HepG2 (cell line): ENCODE results near the gene TXNDC12. TPM values are rescaled to one million over a fixed set of nuclear protein-coding genes. Genes with fewer than 3 reads are reported as not detected.

Experiments
- FOXK1 ChIP-seq: sonication (generic); formaldehyde crosslinking; IDR thresholded peaks from 2 replicates; pipeline ENCODE4 v1.4.0; 2020; ENCODE audit warnings: low read depth, missing genetic modification reagents, borderline replicate concordance
- HNF4A ChIP-seq: sonication (generic); formaldehyde crosslinking; IDR thresholded peaks from 2 replicates; pipeline ENCODE4 v1.4.0; 2020; ENCODE audit warnings: missing genetic modification reagents
- KLF15 ChIP-seq: sonication (generic); formaldehyde crosslinking; IDR thresholded peaks from 2 replicates; pipeline ENCODE4 v1.8.1; 2023; ENCODE audit warnings: borderline replicate concordance, mild to moderate bottlenecking, inconsistent platforms, missing genetic modification reagents, mixed read lengths
- KLF16 ChIP-seq, 2 experiments: sonication (generic) in 1 of 2; formaldehyde crosslinking in 1 of 2; IDR thresholded peaks; 2 replicates each; pipeline versions ENCODE4 v1.6.1 to v1.8.0; 2016 to 2023; ENCODE audit warnings: missing genetic modification reagents in 2 of 2, missing compliant biosample characterization in 1 of 2
- SKI ChIP-seq: fragments of 450-650 bp; IDR thresholded peaks from one replicate; pipeline ENCODE4 v1.6.1; 2018; ENCODE audit warnings: mild to moderate bottlenecking; ENCODE audit not compliant: partially characterized antibody
- SRY ChIP-seq: sonication (generic); formaldehyde crosslinking; IDR thresholded peaks from 2 replicates; pipeline ENCODE4 v1.8.0; 2022; ENCODE audit warnings: mild to moderate bottlenecking, missing genetic modification reagents
- TEAD3 ChIP-seq: optimal IDR thresholded peaks from 2 replicates; pipeline ENCODE3; 2016; ENCODE audit warnings: borderline replicate concordance
- ZNF124 ChIP-seq: sonication (generic); formaldehyde crosslinking; IDR thresholded peaks from 2 replicates; pipeline ENCODE4 v1.4.0; 2020; ENCODE audit warnings: missing genetic modification reagents
- ZNF552 ChIP-seq: sonication (generic); formaldehyde crosslinking; IDR thresholded peaks from 2 replicates; pipeline ENCODE4 v1.9.0; 2022; ENCODE audit warnings: missing genetic modification reagents, mild to moderate bottlenecking, borderline replicate concordance
- polyA plus RNA-seq, 8 experiments: library from polyadenylated mRNA; depleted of rRNA in 3 of 8; stranded (reverse) in 7 of 8; unstranded in 1 of 8; fragments of >200 nt; fragmentation: Illumina TruSeq in 4 of 8; extraction: Trizol in 4 of 8; gene quantifications; 2 replicates each; pipeline versions ENCODE4 v1.2.1 to v1.2.3, GENCODE V29; 2011 to 2016; ENCODE audit warnings: low read depth in 4 of 8, missing spikeins in 1 of 8, mixed read lengths in 1 of 8; ENCODE audit not compliant: insufficient read depth in 1 of 8
- total RNA-seq, 5 experiments: library from RNA; depleted of rRNA; stranded (reverse); fragments of >200 nt; fragmentation: Illumina TruSeq; extraction: Trizol; gene quantifications; 2 replicates each; pipeline ENCODE4 v1.2.3, GENCODE V29; 2016; ENCODE audit warnings: low read depth in 1 of 5
- TF ChIP-seq, protein P1 (sequence below): sonication (generic); formaldehyde crosslinking; IDR thresholded peaks from 2 replicates; pipeline ENCODE4 v1.4.0; 2020; ENCODE audit warnings: missing genetic modification reagents, borderline replicate concordance
- TF ChIP-seq, protein P2 (sequence below): sonication (generic); formaldehyde crosslinking; IDR thresholded peaks from 2 replicates; pipeline ENCODE4 v1.4.0; 2020; ENCODE audit warnings: missing genetic modification reagents
- TF ChIP-seq, protein P3 (sequence below): sonication (generic); formaldehyde crosslinking; IDR thresholded peaks from 2 replicates; pipeline ENCODE4 v1.5.1; 2020; ENCODE audit warnings: missing genetic modification reagents, mild to moderate bottlenecking, borderline replicate concordance
- TF ChIP-seq, protein P4 (sequence below): sonication (generic); formaldehyde crosslinking; IDR thresholded peaks from 2 replicates; pipeline ENCODE4 v1.4.0; 2020; ENCODE audit warnings: mild to moderate bottlenecking, missing genetic modification reagents

TXNDC12 gene
- total and polyA plus RNA-seq, 2 of the 13 experiments (the other 11 are each of a cell fraction or from before 2014, with no cell fraction given): 65.6 to 67.2 TPM

DNA sequence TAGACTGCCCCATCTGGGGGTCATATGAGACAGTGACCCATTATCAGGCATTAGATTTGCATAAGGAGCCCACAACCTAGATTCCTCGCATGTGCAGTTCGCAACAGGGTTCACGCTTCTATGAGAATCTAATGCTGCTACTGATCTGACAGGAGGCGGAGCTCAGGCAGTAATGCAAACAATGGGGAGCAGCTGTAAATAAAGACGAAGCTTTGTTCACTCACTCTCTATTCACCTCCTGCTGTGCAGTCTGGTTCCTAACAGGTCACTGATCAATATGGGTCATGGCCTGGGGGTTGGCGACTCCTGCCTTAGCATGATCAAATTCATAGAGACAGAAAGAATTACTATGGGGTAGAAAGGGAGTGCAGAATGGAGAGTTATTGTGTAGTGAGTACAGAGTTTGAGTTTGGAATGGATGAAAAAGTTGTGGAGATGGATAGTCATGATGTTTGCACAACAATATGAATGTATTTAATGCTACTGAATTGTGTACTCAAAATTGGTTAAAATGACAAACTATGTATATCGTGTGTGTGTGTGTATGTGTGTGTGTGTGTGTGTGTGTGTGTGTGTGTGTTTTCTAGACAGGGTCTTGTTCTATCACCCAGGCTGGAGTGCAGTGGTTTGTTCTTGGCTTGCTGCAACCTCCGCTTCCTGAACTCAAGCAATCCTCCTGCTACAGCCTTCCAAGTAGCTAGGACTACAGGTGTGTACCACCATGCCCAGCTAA is 43.3 kb upstream of the TXNDC12 start (continued):
- TF ChIP-seq, protein P1, sequence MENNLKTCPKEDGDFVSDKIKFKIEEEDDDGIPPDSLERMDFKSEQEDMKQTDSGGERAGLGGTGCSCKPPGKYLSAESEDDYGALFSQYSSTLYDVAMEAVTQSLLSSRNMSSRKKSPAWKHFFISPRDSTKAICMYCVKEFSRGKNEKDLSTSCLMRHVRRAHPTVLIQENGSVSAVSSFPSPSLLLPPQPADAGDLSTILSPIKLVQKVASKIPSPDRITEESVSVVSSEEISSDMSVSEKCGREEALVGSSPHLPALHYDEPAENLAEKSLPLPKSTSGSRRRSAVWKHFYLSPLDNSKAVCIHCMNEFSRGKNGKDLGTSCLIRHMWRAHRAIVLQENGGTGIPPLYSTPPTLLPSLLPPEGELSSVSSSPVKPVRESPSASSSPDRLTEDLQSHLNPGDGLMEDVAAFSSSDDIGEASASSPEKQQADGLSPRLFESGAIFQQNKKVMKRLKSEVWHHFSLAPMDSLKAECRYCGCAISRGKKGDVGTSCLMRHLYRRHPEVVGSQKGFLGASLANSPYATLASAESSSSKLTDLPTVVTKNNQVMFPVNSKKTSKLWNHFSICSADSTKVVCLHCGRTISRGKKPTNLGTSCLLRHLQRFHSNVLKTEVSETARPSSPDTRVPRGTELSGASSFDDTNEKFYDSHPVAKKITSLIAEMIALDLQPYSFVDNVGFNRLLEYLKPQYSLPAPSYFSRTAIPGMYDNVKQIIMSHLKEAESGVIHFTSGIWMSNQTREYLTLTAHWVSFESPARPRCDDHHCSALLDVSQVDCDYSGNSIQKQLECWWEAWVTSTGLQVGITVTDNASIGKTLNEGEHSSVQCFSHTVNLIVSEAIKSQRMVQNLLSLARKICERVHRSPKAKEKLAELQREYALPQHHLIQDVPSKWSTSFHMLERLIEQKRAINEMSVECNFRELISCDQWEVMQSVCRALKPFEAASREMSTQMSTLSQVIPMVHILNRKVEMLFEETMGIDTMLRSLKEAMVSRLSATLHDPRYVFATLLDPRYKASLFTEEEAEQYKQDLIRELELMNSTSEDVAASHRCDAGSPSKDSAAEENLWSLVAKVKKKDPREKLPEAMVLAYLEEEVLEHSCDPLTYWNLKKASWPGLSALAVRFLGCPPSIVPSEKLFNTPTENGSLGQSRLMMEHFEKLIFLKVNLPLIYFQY: peak; percentile 53; the same call in 1 of the 2 replicates
- TF ChIP-seq SKI (peak; percentile 79), TEAD3 (CRISPR knock-in tag) (peak; percentile 75), FOXK1 (CRISPR knock-in tag) (peak; percentile 85; the same call in 1 of the 2 replicates), KLF15 (no peak), ZNF124 (CRISPR knock-in tag) (no peak), KLF16 (CRISPR knock-in tag; IDR thresholded peaks at IDR 0.05) (peak in 1 of 2 experiments; percentile 81; a peak in 1 of 4 replicates), ZNF552 (CRISPR knock-in tag) (no peak), SRY (no peak), HNF4A (CRISPR knock-in tag) (peak; percentile 60)
- TF ChIP-seq, protein P2, sequence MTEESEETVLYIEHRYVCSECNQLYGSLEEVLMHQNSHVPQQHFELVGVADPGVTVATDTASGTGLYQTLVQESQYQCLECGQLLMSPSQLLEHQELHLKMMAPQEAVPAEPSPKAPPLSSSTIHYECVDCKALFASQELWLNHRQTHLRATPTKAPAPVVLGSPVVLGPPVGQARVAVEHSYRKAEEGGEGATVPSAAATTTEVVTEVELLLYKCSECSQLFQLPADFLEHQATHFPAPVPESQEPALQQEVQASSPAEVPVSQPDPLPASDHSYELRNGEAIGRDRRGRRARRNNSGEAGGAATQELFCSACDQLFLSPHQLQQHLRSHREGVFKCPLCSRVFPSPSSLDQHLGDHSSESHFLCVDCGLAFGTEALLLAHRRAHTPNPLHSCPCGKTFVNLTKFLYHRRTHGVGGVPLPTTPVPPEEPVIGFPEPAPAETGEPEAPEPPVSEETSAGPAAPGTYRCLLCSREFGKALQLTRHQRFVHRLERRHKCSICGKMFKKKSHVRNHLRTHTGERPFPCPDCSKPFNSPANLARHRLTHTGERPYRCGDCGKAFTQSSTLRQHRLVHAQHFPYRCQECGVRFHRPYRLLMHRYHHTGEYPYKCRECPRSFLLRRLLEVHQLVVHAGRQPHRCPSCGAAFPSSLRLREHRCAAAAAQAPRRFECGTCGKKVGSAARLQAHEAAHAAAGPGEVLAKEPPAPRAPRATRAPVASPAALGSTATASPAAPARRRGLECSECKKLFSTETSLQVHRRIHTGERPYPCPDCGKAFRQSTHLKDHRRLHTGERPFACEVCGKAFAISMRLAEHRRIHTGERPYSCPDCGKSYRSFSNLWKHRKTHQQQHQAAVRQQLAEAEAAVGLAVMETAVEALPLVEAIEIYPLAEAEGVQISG (CRISPR knock-in tag): 0 out of 2 replicates have a peak, but pooled peaks have one; percentile 31
- TF ChIP-seq, protein P3, sequence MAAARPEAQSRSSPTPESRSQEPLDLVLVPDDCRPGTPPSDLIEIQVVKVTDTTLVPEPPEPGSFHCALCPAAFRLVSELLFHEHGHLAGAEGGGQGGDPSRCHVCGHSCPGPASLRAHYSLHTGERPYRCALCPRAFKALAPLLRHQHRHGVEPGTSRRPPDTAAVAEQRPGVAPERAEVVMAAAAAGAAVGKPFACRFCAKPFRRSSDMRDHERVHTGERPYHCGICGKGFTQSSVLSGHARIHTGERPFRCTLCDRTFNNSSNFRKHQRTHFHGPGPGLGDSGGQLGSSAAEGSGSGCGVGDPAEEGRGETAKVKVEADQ (CRISPR knock-in tag): peak; percentile 56; the same call in 1 of the 2 replicates
- TF ChIP-seq, protein P4, sequence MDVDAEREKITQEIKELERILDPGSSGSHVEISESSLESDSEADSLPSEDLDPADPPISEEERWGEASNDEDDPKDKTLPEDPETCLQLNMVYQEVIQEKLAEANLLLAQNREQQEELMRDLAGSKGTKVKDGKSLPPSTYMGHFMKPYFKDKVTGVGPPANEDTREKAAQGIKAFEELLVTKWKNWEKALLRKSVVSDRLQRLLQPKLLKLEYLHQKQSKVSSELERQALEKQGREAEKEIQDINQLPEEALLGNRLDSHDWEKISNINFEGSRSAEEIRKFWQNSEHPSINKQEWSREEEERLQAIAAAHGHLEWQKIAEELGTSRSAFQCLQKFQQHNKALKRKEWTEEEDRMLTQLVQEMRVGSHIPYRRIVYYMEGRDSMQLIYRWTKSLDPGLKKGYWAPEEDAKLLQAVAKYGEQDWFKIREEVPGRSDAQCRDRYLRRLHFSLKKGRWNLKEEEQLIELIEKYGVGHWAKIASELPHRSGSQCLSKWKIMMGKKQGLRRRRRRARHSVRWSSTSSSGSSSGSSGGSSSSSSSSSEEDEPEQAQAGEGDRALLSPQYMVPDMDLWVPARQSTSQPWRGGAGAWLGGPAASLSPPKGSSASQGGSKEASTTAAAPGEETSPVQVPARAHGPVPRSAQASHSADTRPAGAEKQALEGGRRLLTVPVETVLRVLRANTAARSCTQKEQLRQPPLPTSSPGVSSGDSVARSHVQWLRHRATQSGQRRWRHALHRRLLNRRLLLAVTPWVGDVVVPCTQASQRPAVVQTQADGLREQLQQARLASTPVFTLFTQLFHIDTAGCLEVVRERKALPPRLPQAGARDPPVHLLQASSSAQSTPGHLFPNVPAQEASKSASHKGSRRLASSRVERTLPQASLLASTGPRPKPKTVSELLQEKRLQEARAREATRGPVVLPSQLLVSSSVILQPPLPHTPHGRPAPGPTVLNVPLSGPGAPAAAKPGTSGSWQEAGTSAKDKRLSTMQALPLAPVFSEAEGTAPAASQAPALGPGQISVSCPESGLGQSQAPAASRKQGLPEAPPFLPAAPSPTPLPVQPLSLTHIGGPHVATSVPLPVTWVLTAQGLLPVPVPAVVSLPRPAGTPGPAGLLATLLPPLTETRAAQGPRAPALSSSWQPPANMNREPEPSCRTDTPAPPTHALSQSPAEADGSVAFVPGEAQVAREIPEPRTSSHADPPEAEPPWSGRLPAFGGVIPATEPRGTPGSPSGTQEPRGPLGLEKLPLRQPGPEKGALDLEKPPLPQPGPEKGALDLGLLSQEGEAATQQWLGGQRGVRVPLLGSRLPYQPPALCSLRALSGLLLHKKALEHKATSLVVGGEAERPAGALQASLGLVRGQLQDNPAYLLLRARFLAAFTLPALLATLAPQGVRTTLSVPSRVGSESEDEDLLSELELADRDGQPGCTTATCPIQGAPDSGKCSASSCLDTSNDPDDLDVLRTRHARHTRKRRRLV (CRISPR knock-in tag): no peak; the same call in 1 of the 2 replicates
